Measurements from ENCODE around the gene TBC1D9B.
"Not testable (repeated sequence)": the region's sequence is repeated elsewhere in the genome, so short reads cannot be mapped to it uniquely, and the experiment has no call there.

Gene TBC1D9B

GRCh38 chr5:179836225-179837019 lies 71.3 kb downstream of the TBC1D9B start:
- peak; percentile 41 to 55 for DNase-seq

DNA sequence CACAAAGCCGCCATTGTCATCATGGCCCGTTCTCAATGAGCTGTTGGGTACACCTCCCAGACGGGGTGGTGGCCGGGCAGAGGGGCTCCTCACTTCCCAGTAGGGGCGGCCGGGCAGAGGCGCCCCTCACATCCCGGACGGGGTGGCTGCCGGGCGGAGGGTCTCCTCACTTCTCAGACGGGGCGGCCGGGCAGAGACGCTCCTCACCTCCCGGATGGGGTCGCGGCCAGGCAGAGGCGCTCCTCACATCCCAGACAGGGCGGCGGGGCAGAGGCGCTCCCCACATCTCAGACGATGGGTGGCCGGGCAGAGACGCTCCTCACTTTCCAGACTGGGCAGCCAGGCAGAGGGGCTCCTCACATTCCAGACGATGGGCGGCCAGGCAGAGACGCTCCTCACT lies 72.8 kb downstream of the TBC1D9B start:
- not testable (repeated sequence) for DNase-seq

- DNase-seq: no peak
These were observed 73.6 kb downstream of the TBC1D9B start for GRCh38 chr5:179834120-179834519.

DNA sequence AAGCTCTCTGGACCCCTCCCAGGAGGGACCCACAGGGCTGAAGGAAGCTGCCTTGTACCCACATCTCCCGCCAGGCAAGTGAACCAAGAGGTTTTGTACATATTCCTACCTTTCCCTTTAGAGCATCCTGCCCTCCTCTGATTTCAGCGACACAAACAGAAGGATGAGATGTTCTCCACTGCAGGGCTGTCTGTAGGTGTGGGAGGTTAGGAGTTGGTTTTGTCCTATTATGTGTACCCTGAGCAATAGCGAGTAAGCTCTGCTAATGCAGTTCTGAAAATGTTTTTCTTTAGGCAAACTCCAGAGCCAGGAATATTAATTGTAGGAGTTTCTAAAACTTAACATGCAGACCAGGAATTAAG lies 74.0 kb downstream of the TBC1D9B start:
- no peak for DNase-seq

GRCh38 chr5:179833056-179833708 lies 74.5 kb downstream of the TBC1D9B start:
- no peak for DNase-seq

- DNase-seq: no peak
These were observed 75.5 kb downstream of the TBC1D9B start for GRCh38 chr5:179832039-179832745.

GRCh38 chr5:179830818-179831468 lies 76.8 kb downstream of the TBC1D9B start:
- DNase-seq: no peak

DNA sequence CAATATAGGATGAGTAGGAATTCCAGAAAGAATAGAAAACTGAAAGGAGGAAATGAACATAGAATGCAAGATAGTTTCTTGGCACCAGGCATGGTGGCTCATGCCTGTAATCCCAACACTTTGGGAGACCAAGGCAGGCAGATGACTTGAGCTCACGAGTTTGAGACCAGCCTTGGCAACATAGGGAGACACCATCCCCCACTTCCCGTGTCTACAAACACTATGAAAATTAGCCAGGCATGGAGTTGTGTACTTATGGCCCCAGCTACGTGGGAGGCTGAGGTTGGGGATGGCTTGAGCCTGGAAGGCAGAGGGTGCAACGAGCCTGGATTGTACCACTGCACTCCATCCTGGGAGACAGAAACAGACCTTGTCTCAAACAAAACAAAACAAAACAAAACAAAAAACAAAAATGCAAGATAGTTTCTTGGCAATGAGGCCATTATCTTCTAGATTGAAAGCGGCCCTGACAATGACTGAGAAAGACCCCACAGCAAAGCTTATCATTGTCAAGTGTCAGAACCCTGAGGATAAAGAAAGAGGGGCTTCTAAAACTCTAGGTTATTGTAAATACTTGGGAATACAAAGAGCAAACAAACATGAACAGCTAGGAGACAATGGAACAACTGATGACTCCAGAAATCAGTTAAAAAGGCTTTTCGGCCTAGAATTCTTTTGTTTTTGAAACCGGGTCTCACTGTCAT lies 77.8 kb downstream of the TBC1D9B start:
- DNase-seq: no peak

DNA sequence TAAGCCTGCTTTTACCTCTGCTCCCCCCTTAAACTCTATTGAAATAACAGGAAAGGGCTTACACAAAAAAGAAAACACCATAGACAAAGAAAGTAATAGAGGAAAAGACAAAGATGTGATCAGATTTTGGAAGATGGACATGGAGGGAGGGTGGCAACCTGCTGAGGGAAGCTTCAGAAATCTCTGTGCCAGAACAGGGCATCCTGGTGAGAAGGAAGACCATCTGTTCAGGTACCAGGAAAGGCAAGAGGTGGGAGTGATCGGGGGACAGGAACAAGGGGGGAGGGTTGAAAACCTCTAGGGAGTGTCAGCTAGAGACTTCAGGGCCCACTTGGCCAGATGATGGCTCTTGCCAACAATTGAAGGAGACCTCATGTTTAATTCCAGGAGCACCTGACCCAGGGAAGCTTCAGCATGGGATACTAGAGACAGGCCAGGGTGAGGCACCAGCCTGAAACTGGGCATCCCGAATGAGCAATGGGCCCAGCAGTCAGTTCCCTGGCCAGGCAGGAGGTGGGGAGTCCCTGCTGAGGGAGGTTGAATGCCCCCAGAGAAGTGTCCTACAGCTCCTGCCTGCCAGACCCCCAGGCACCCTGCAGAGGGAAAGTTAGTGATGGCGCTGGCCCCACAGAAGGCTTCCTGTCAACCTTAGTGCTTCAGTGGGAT lies 78.8 kb downstream of the TBC1D9B start:
- DNase-seq: no peak

- peak; percentile 41 to 56 for DNase-seq
These were observed 80.0 kb downstream of the TBC1D9B start for GRCh38 chr5:179827680-179828079.

GRCh38 chr5:179825655-179826182 lies 82.0 kb downstream of the TBC1D9B start:
- no peak for DNase-seq

DNA sequence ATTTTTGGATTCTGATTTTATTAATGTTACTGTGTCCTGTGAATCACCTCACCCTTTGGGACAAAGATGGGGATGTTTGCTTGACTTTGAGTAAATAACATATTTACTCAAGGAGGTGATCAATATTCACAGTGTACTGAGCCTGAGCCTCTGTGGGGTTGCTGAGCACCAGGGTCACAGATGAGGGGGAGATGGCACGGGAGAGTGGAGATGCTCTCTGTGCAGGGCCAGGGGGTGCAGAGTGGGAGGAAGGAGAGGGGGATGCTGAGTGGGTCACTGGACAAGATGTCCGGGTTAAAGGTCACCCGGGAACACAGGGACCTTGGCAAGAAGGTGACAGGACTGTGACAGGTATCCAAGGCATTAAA lies 83.0 kb downstream of the TBC1D9B start:
- DNase-seq: no peak

DNA sequence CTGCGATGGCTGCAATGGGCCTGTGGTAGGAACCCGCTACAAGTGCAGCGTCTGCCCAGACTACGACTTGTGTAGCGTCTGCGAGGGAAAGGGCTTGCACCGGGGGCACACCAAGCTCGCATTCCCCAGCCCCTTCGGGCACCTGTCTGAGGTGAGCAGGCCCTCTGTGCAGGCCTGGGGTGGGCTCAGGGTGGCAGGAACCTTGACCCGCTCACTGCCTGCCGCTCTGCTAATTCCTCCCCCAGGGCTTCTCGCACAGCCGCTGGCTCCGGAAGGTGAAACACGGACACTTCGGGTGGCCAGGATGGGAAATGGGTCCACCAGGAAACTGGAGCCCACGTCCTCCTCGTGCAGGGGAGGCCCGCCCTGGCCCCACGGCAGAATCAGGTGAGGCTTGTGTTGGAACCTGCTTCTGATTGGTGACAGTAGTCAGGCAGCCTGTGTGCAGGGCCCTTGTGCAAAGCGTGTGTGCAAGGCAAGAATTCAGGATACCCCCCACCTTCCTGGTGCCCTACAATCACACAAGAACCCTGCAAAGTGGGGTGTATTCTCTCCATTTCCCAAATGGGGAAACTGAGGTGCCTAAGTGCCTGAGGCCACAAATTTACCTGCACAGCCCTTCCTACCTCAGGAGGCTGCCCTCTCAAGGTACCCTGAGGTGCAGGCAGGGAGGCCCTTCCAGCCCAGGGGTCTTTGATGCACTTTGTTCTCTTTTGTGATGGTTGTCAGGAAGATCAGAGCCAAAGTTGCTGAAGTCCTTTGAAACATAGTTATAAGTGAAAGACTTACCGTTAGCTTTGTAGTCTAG lies 83.6 kb downstream of the TBC1D9B start:
- DNase-seq: no peak

DNA sequence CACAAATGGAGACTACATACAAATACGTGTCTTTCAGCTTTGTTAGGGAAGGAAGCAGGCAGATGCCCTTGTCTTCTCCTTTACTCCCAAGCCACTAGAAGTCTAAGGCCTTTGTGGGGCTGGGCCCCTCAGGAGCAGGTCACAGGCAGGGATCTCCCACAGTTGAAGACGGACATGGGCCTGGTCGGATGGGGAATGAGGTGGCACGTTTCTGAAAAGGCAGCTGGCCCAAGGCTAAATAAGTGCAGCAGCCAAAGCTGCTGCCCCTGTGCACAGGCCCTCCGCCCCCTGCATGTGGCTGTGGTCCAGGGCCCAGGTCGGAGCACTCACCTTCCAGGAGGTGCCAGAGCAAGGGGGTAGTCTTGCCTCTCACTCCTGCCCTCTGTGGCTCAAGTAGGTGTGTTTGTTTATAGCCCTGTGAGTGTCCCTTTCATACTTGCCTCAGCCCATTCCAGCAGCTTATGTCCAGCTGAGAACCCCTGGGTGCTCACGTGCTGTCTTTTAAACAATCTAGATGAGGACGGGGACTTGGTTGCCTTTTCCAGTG lies 85.2 kb downstream of the TBC1D9B start:
- no peak for DNase-seq

DNA sequence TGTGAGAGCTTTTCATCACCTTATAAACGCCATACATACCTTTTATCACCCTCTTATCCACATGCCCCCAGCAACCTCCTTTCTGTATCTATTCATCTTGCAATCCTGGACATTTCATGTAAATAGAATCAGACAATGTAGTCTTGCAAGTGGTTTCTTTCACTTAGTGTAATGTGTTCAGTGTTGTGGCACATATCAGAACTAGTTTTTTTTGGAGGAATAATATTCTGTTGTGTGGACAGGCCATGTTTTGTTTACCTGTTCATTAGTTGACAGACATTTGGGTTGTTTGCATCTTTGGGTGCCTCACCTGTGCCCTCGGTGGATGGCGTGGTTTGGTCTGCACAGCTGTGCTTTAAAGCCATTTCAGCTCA lies 85.7 kb downstream of the TBC1D9B start:
- DNase-seq: no peak

DNA sequence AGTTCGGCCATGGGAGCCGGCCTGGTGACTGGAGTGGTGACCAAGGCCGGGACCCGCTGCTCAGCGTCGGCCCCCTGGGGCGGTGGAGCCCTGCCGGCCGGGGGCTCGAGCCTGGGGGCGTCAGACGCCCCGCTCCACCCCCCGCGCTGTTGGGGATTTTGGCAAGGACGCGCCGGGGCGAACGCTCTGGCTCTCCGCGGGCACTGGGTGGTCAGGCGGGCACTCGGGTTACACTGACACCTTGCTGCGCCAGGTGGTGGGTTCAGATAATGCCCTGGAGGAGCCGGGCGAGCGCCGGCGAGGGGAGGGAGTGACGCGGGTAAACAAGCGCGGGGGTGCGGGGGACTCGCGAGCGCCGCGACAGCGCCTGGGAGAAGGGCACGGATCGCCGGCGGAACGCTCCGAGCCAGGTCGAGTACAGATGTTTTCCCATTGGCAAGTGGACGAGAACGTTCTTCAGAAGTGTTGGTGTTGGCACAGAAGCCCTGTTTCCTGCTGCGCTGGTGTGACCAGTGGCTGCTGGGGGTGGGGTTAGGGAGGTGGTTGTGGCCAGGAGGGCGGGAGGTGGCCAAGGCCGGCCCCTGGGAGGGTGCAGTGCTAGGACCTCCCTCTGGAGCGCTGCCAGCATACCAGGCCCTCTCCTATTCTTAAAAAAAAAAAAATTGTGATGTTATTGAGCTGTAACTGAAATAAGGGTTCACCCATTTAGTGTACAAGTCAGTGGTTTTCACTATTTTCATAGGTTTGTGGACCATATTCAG lies 86.2 kb downstream of the TBC1D9B start:
- DNase-seq: peak; percentile 72 to 75

DNA sequence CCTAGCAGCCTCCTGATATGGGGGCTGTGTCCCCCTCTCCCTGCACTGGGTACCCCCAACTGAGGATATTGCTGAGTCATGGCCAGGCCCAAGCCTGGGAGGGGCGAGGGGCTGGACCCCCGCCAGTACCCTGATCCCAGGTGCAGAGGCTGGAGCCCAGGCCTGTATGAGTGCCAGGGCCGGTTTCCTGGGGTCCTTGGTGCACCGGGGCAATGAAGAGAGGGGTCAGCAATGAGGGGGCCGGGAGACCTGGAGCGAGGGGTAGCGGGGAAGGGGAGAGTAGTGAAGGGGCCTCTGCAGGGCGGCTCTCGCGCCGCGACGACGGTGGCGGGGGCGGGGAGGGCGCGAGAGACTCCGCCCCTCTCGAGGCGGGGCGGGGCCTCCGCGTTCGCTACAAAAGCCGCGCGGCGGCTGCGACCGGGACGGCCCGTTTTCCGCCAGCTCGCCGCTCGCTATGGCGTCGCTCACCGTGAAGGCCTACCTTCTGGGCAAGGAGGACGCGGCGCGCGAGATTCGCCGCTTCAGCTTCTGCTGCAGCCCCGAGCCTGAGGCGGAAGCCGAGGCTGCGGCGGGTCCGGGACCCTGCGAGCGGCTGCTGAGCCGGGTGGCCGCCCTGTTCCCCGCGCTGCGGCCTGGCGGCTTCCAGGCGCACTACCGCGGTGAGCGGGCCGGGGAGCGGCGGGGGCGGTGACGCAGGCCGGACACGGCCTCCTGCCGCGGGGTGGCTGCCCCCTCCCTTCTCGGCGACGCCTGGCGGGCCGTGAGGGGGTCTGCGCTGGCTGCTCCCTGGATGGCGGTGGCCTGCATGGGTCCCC lies 87.0 kb downstream of the TBC1D9B start, which contains the start of gene SQSTM1:
Gene SQSTM1, plus strand, starts transcription at position 423 of the 815 bp plus-strand sequence. Its CDS starts 32 bp downstream, at position 455.
- DNase-seq: peak; percentile 70 to 73

GRCh38 chr5:179820127-179820482 lies 87.6 kb downstream of the TBC1D9B start:
- DNase-seq: no peak
